CD4-positive, alpha-beta memory T cell (primary cell): Measurements from ENCODE around the gene ADM2. TPM values are rescaled to one million over a fixed set of nuclear protein-coding genes. Genes with fewer than 3 reads are reported as not detected.

Source experiments
- CTCF ChIA-PET: fragments of 350-600 bp; sonication (Branson Sonifier 250); formaldehyde crosslinking; loops from one replicate; lab custom pipeline; 2021; ENCODE audit warnings: inconsistent platforms; ENCODE audit not compliant: partially characterized antibody; lab: Charles Lee
- POLR2A ChIA-PET: fragments of 350-600 bp; sonication (Branson Sonifier 250); formaldehyde crosslinking; loops from one replicate; lab custom pipeline; 2021; ENCODE audit not compliant: partially characterized antibody; lab: Charles Lee
- DNase-seq, 5 donors: peaks; one replicate each; pipeline versions ENCODE4 v3.0.0 to v3.0.0-alpha.2; 2020 to 2022; ENCODE audit warnings: mixed read lengths in 1 of 5
- H3K27ac ChIP-seq: one replicate; pipeline ENCODE4 v1.7.0; 2013; ENCODE audit warnings: low read depth, low read length
- H3K27me3 ChIP-seq: 2 replicates; pipeline ENCODE4 v1.7.0; 2013; ENCODE audit warnings: mild to moderate bottlenecking, low read length, moderate library complexity; ENCODE audit not compliant: insufficient read depth
- H3K36me3 ChIP-seq: 2 replicates; pipeline ENCODE4 v1.7.0; 2013; ENCODE audit warnings: mild to moderate bottlenecking, low read length, moderate library complexity; ENCODE audit not compliant: insufficient read depth
- H3K4me1 ChIP-seq: 2 replicates; pipeline ENCODE4 v1.7.0; 2013; ENCODE audit warnings: mild to moderate bottlenecking, low read length, moderate library complexity; ENCODE audit not compliant: insufficient read depth
- H3K4me3 ChIP-seq, 2 donors: one replicate each; pipeline ENCODE4 v1.7.0; 2013; ENCODE audit warnings: low read length in 2 of 2, mild to moderate bottlenecking in 1 of 2
- H3K9me3 ChIP-seq, 2 donors: one replicate each; pipeline ENCODE4 v1.7.0; 2013; ENCODE audit warnings: low read length in 2 of 2, control low read depth in 1 of 2; ENCODE audit not compliant: control insufficient read depth in 1 of 2
- H3K27ac Mint-ChIP-seq, 7 donors: one replicate each; pipeline ENCODE4 v1.8.0; 2020 to 2021; ENCODE audit warnings: mixed read lengths in 7 of 7, mild to moderate bottlenecking in 6 of 7, inconsistent platforms in 3 of 7, moderate library complexity in 3 of 7
- H3K27me3 Mint-ChIP-seq, 2 donors: one replicate each; pipeline ENCODE4 v1.8.0; 2020 to 2021; ENCODE audit warnings: mixed read lengths in 2 of 2
- H3K36me3 Mint-ChIP-seq, 2 donors: one replicate each; pipeline ENCODE4 v1.8.0; 2020 to 2021; ENCODE audit warnings: mixed read lengths in 2 of 2, inconsistent platforms in 1 of 2, mild to moderate bottlenecking in 1 of 2
- H3K4me1 Mint-ChIP-seq, 4 donors: one replicate each; pipeline ENCODE4 v1.8.0; 2020 to 2021; ENCODE audit warnings: mixed read lengths in 4 of 4, mild to moderate bottlenecking in 1 of 4
- H3K4me3 Mint-ChIP-seq, 8 donors: one replicate each; pipeline ENCODE4 v1.8.0; 2020 to 2021; ENCODE audit warnings: mixed read lengths in 8 of 8, mild to moderate bottlenecking in 7 of 8, moderate library complexity in 6 of 8, inconsistent platforms in 3 of 8
- H3K9me3 Mint-ChIP-seq, 8 donors: one replicate each; pipeline ENCODE4 v1.8.0; 2020 to 2021; ENCODE audit warnings: mixed read lengths in 8 of 8, mild to moderate bottlenecking in 5 of 8, inconsistent platforms in 3 of 8, moderate library complexity in 1 of 8
- intact Hi-C: fragments of 100-400 bp; cut with micrococcal nuclease; formaldehyde crosslinking; loops from one replicate; pipeline ENCODE4 v1.15.1; 2023
- polyA plus RNA-seq, 2 donors: library from polyadenylated mRNA; unstranded; fragments of 300-500 nt; fragmentation: Illumina TruSeq; gene quantifications; one replicate each; pipeline ENCODE4 v1.2.3, GENCODE V29; 2021
- total RNA-seq, 2 experiments: library from RNA; stranded (reverse); gene quantifications; one replicate each; pipeline ENCODE4 v1.2.3, GENCODE V29; 2021

Gene ADM2
- total and polyA plus RNA-seq, 4 experiments from 2014 or later: 0.07 to 4.5 (median 2.4) TPM

- intact Hi-C loops: loop anchor here (1.0 to 10.0 kb wide), 3 partner anchors 32 to 221 kb away; partner anchors contain the start of genes HDAC10, LMF2 and SCO2
- H3K36me3 Mint-ChIP-seq: peaks cover 6 to 11% of the 10 kb centered on the region in 2 donors
- ChIA-PET POLR2A (interaction anchor here (0.9 to 8.1 kb wide), 4 partner anchors 31 to 145 kb away, joined by 3 to 71 read pairs (median 13); partner anchors contain the start of genes LMF2, NCAPH2 and SCO2), CTCF (no interaction called here)
- Histone ChIP-seq H3K9me3 (no peaks in the 10 kb centered on the region), H3K27me3 (no peaks in the 10 kb centered on the region), H3K4me3 (peak overlapping the region in 1 of 2 donors; percentile 73), H3K27ac (peak overlapping the region; percentile 75), H3K36me3 (peaks cover 4% of the 10 kb centered on the region), H3K4me1 (peaks cover 40% of the 10 kb centered on the region)
- peaks cover 24 to 60% (median 39%) of the 10 kb centered on the region in 4 donors for H3K4me1 Mint-ChIP-seq
- H3K27ac Mint-ChIP-seq: peak overlapping the region; percentile 52 to 83 (median 70)
- H3K27me3 Mint-ChIP-seq: no peaks in the 10 kb centered on the region
- no peaks in the 10 kb centered on the region for H3K9me3 Mint-ChIP-seq
- H3K4me3 Mint-ChIP-seq: peak overlapping the region; percentile 55 to 79 (median 72)
- no peak for DNase-seq
These were observed 5.7 kb upstream of the ADM2 start for GRCh38 chr22:50475652-50476002.

- intact Hi-C loops: loop anchor here (10.0 kb wide), 1 partner anchor 222 kb away; the partner anchor contains the start of gene HDAC10
These were observed 4.5 kb upstream of the ADM2 start for GRCh38 chr22:50476868-50477267.

GRCh38 chr22:50477923-50478322, 3.4 kb upstream of the ADM2 start:
- no peaks in the 10 kb centered on the region for H3K9me3 Mint-ChIP-seq
- intact Hi-C loops: loop anchor here (10.0 kb wide), 1 partner anchor 223 kb away; the partner anchor contains the start of gene HDAC10
- Histone ChIP-seq H3K4me1 (peaks cover 27% of the 10 kb centered on the region), H3K27ac (no peak overlapping the region), H3K4me3 (no peak overlapping the region), H3K36me3 (no peaks in the 10 kb centered on the region), H3K9me3 (no peaks in the 10 kb centered on the region), H3K27me3 (no peaks in the 10 kb centered on the region)
- no peaks in the 10 kb centered on the region for H3K27me3 Mint-ChIP-seq
- peak overlapping the region in 3 of 8 donors; percentile 25 to 70 (median 48) for H3K4me3 Mint-ChIP-seq
- H3K27ac Mint-ChIP-seq: peak overlapping the region in 1 of 7 donors; percentile 72
- peaks cover 13 to 37% (median 25%) of the 10 kb centered on the region in 4 donors for H3K4me1 Mint-ChIP-seq
- POLR2A ChIA-PET: interaction anchor here (0.6 to 2.6 kb wide), 3 partner anchors 8 to 87 kb away, joined by 3 to 12 read pairs (median 3); partner anchors contain the start of gene SCO2
- peaks cover 5 to 11% of the 10 kb centered on the region in 2 donors for H3K36me3 Mint-ChIP-seq
- CTCF ChIA-PET: interaction anchor here (0.9 to 1.2 kb wide), 2 partner anchors 9 to 22 kb away, joined by 3 read pairs; no protein-coding TSS in a partner anchor
- no peak for DNase-seq

More at GRCh38 chr22:50476868-50477267, 4.5 kb upstream of the ADM2 start:
- CTCF ChIA-PET: interaction anchor here (0.9 kb wide), 1 partner anchor 23 kb away, joined by 3 read pairs; no protein-coding TSS in a partner anchor
- Mint-ChIP-seq H3K4me1 (peaks cover 20 to 47% (median 33%) of the 10 kb centered on the region in 4 donors), H3K4me3 (peak overlapping the region; percentile 13 to 74 (median 63)), H3K36me3 (peaks cover 6 to 11% of the 10 kb centered on the region in 2 donors), H3K27ac (peak overlapping the region in 4 of 7 donors; percentile 8 to 82 (median 64)), H3K9me3 (no peaks in the 10 kb centered on the region), H3K27me3 (no peaks in the 10 kb centered on the region)
- Histone ChIP-seq H3K36me3 (peaks cover 4% of the 10 kb centered on the region), H3K4me1 (peaks cover 33% of the 10 kb centered on the region), H3K9me3 (no peaks in the 10 kb centered on the region), H3K4me3 (no peak overlapping the region), H3K27ac (no peak overlapping the region), H3K27me3 (no peaks in the 10 kb centered on the region)
- POLR2A ChIA-PET: interaction anchor here (1.1 to 2.5 kb wide), 2 partner anchors 49 to 144 kb away, joined by 3 to 7 read pairs; partner anchors contain the start of gene SCO2
- no peak for DNase-seq

GRCh38 chr22:50479721-50480120, 1.6 kb upstream of the ADM2 start:
- Histone ChIP-seq H3K4me1 (peaks cover 17% of the 10 kb centered on the region), H3K36me3 (no peaks in the 10 kb centered on the region), H3K9me3 (no peaks in the 10 kb centered on the region), H3K27me3 (no peaks in the 10 kb centered on the region), H3K27ac (no peak overlapping the region), H3K4me3 (no peak overlapping the region)
- peaks cover 2 to 23% (median 14%) of the 10 kb centered on the region in 4 donors for H3K4me1 Mint-ChIP-seq
- no peaks in the 10 kb centered on the region for H3K36me3 Mint-ChIP-seq
- H3K9me3 Mint-ChIP-seq: no peaks in the 10 kb centered on the region
- no peaks in the 10 kb centered on the region for H3K27me3 Mint-ChIP-seq
- peak overlapping the region in 7 of 8 donors; percentile 66 to 80 (median 72) for H3K4me3 Mint-ChIP-seq
- no peak for DNase-seq
- ChIA-PET POLR2A (interaction anchor here (1.0 to 2.6 kb wide), 3 partner anchors 10 to 46 kb away, joined by 3 to 12 read pairs (median 7); partner anchors contain the start of gene SCO2), CTCF (interaction anchor here (0.7 to 1.7 kb wide), 3 partner anchors 9 to 46 kb away, joined by 3 to 6 read pairs (median 3); partner anchors contain the start of gene SCO2)
- H3K27ac Mint-ChIP-seq: peak overlapping the region in 4 of 7 donors; percentile 18 to 69 (median 40)
- intact Hi-C loops: loop anchor here (10.0 kb wide), 1 partner anchor 225 kb away; the partner anchor contains the start of gene HDAC10

- H3K4me1 Mint-ChIP-seq: peaks cover 2 to 20% (median 12%) of the 10 kb centered on the region in 4 donors
- DNase-seq: no peak
- CTCF ChIA-PET: interaction anchor here (0.9 kb wide), 1 partner anchor 139 kb away, joined by 3 read pairs; no protein-coding TSS in a partner anchor
- Histone ChIP-seq H3K9me3 (no peaks in the 10 kb centered on the region), H3K36me3 (no peaks in the 10 kb centered on the region), H3K27ac (no peak overlapping the region), H3K4me3 (peak overlapping the region in 1 of 2 donors; percentile 35), H3K4me1 (peaks cover 11% of the 10 kb centered on the region), H3K27me3 (no peaks in the 10 kb centered on the region)
- no peaks in the 10 kb centered on the region for H3K27me3 Mint-ChIP-seq
- peak overlapping the region in 7 of 8 donors; percentile 20 to 78 (median 60) for H3K4me3 Mint-ChIP-seq
- H3K9me3 Mint-ChIP-seq: no peaks in the 10 kb centered on the region
- intact Hi-C loops: loop anchor here (1.0 kb wide), 1 partner anchor 11 kb away; no protein-coding TSS in a partner anchor
- no peak overlapping the region for H3K27ac Mint-ChIP-seq
- POLR2A ChIA-PET: interaction anchor here (1.0 to 4.1 kb wide), 5 partner anchors 11 to 45 kb away, joined by 3 to 39 read pairs (median 3); partner anchors contain the start of genes LMF2, NCAPH2 and SCO2
- no peaks in the 10 kb centered on the region for H3K36me3 Mint-ChIP-seq
These were observed 301 bp upstream of the ADM2 start for GRCh38 chr22:50481045-50481439.

GRCh38 chr22:50482107-50483074, 1.0 kb downstream of the ADM2 start:
- H3K36me3 Mint-ChIP-seq: no peaks in the 10 kb centered on the region
- no peaks in the 10 kb centered on the region for H3K9me3 ChIP-seq
- H3K27me3 ChIP-seq: no peaks in the 10 kb centered on the region
- H3K9me3 Mint-ChIP-seq: no peaks in the 10 kb centered on the region
- ChIA-PET POLR2A (interaction anchor here (1.0 to 4.1 kb wide), 5 partner anchors 13 to 43 kb away, joined by 3 to 39 read pairs (median 4); partner anchors contain the start of genes LMF2 and SCO2), CTCF (interaction anchor here (1.1 kb wide), 1 partner anchor 17 kb away, joined by 5 read pairs; no protein-coding TSS in a partner anchor)
- no peak overlapping the region for H3K27ac ChIP-seq
- DNase-seq: no peak
- peaks cover 2 to 16% (median 9%) of the 10 kb centered on the region in 4 donors for H3K4me1 Mint-ChIP-seq
- peaks cover 11% of the 10 kb centered on the region for H3K4me1 ChIP-seq
- intact Hi-C loops: no loop called here
- peak overlapping the region; percentile 35 to 75 (median 70) for H3K4me3 Mint-ChIP-seq
- no peaks in the 10 kb centered on the region for H3K27me3 Mint-ChIP-seq
- H3K4me3 ChIP-seq: peak overlapping the region in 1 of 2 donors; percentile 35
- no peak overlapping the region for H3K27ac Mint-ChIP-seq
- no peaks in the 10 kb centered on the region for H3K36me3 ChIP-seq
